Activated CD8-positive, alpha-beta memory T cell treated with anti-CD3 and anti-CD28 coated beads for 24 hours (primary cell): Measurements from ENCODE around the gene SNRPN.
"Not testable (repeated sequence)": the region's sequence is repeated elsewhere in the genome, so short reads cannot be mapped to it uniquely, and the experiment has no call there.

Experiments
- DNase-seq: peaks from one replicate; pipeline ENCODE4 v3.0.0-alpha.2; 2020

Gene SNRPN

DNA sequence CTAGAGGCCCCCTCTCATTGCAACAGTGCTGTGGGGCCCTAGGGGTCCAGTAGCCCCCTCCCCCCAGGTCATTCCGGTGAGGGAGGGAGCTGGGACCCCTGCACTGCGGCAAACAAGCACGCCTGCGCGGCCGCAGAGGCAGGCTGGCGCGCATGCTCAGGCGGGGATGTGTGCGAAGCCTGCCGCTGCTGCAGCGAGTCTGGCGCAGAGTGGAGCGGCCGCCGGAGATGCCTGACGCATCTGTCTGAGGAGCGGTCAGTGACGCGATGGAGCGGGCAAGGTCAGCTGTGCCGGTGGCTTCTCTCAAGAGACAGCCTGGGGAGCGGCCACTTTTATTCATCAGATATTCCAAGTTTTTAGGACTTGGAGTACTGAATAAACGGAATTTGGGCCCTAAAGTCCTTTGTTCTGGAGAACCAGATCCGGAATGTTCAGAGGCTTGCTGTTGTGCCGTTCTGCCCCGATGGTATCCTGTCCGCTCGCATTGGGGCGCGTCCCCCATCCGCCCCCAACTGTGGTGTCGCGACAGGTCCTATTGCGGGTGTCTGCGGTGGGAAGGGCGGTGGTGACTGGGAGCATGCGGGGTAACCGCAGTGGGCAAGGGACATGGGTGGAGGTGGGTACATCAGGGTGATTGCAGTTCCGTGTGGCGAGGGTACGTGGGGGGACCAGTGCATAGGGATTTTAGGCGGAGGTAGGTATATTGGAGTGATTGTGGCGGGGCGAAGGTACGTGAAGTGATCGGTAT, at the start of gene SNRPN, which contains the start of gene SNURF:
Gene SNRPN, plus strand, starts transcription at position 205 of the 748 bp plus-strand sequence. CDS start 19,467 bp downstream, outside the sequence.
Gene SNURF, plus strand, starts transcription at position 205 of the 748 bp plus-strand sequence. Its CDS starts 62 bp downstream, at position 267.
- DNase-seq = peak; percentile 82

DNA sequence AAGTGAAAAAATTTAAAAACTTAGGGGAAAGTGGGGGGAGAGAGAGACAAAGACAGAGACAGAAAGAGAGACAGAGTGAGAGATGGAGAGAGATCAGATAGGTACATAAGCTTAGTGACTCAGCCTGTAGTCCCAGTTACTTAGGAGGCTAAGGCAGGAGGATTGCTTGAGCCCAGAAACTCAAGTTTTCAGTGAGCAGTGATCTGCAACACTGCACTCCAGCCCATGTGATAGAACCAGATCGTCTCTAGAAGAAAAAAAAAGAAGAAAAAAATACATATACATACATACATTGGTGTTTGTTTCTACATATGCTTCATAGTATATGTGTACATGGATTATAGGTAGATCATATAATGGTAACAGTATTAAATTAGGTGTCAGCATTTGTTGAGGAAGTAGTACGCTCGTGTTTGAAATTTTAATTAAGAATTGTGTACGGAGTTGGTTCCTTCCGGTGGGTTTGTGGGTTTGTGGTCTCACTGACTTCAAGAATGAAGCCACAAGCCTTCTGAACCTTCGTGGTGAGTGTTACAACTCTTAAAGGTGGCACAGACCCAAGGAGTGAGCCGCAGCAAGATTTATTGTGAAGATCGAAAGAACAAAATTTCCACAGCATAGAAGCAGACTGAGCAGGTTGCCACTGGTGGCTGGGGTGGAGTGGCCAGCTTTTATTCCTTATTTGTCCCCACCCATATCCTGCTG, 38.3 kb upstream of the SNRPN start:
- no peak for DNase-seq

DNA sequence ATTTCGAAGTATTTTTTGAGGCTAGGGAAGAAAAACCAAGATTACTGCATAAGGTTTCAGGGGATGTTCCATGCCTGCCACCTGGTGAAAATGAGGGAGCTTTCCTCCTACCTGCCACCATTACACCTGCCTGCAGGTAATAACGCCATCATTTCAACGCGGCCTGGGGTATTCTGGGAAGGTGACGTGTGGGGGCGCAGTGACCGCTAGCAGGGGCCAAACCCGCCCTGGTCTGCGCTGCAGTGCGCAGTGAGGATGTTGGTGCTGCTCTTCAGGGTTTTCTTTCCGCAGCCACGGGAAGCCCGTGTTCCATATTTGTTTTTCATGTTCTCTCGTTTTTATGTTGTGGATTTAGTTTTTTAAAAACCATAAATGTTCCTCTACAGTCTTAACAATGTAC, 37.4 kb upstream of the SNRPN start:
- no peak for DNase-seq

DNA sequence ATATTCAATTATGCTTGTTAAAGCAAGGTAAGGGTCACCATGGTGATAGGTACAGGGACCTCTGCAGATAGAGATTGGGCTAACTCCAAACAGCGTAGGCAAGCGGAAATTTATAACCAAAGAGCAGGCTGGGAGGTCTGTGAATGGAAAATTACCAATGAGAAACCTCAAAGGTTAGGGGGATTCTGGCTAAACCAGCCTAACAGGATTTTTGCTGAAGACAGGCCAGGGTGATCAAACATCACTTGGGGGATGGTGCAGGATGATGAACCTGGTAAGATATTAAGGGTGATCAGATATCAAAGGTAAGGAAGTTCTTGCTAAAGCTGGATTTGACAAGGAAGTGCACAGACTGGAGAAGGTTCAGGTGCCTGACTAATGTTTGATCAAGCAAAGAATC, 35.3 kb upstream of the SNRPN start:
- no peak for DNase-seq

DNA sequence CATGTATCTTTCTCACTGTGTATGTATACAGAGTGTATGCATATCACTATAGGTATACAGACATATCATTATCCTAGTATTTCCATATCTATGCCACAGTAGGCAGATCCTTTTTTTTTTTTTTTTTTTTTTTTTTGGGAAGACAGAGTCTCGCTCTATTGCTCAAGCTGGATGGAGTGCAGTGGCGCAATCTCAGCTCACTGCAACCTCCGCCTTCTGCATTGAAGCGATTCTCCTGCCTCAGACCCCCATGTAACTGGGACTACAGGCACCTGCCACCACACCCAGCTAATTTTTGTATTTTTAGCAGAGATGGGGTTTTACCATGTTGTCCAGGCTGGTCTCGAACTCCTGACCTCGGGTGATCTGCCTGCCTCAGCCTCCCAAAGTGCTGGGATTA, 32.0 kb upstream of the SNRPN start:
- not testable (repeated sequence) for DNase-seq

DNA sequence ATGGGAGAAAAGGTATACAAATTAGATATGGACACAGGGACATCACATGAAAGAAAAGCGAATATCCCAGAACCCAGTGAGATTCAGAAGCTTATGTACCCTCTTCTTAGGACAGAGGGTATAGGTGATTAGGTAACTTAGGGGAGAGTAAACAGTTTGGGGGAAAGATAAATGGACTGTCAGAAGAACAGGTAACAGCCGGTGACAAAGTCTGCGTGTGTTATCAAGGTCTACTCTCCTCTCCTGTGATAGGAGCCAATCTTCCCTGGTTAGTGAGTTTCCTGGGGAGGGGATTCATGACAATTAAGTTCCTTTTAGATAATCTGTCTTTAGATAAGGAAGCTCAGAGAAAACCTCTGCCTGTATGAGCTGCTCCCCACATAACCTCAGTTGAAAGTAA, 30.6 kb upstream of the SNRPN start:
- DNase-seq = no peak

DNA sequence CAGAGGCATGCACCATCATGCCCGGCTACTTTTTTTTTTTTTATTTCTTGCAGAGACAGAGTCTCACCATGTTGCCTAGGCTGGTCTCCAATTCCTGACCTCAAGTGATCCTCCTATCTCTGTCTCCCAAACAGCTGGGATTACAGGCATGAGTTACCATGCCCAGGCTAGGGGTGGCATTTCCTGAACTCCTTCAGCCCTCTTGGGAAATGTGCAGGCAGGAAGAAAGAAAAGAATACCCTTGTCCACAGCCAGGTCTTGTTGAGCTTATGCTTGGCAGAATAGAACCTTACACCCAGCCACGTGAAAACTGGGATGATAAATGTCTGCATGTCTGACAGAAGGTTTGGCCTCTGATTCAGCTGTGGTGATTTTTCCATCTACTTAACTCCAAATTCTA, 30.2 kb upstream of the SNRPN start:
- DNase-seq = no peak

DNA sequence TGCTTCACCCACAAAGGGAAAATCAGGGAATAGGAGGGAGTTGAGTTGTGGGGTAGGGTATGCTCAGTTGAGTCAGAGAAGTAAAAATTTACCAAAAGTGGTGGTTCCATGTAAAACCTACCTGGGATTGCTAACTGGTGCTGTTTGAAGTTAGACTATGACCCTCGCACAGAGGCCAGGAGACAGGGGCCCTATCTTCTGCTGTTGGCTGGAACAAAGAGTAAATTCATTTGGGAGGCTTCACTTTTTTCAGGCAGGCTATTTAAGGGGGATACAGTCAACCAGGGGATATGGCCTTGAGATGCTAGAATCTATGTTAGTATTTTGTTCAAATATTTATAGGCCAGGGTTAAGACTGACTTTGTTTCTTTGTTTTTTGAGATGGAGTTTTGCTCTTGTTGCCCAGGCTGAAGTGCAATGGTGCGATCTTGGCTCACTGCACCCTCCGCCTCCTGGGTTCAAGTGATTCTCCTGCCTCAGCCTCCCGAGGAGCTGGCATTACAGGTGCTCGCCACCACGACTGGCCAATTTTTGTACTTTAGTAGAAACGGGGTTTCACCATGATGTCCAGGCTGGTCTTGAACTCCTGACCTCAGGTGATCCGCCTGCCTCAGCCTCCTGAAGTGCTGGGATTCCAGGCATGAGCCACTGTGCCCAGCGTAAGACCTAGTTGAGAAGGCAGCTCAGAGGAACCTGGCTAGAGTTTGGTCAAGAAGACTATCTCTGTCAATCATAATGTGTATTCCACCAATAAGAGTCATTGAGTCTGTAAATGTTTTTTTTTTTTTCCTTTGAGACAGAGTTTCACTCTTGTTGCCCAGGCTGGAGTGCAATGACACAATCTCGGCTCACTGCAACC, 22.7 kb upstream of the SNRPN start:
- not testable (repeated sequence) for DNase-seq

DNA sequence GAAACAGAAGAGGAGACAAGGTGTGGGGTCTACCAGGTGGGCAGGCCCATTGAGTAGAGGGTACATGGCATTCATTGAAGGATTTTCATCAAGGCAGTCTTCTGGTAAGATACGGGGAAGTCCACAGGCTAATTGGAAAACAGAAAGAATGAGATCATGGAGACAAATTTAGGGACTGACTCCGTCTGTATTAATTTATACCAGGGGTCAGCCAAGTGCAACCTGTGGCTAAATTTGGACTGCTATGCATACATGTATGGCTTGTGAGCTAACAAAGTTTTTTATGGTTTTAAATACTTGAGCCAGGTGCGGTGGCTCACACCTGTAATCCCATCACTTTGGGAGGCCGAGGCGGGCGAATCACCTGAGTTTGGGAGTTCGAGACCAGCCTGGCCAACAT, 21.1 kb upstream of the SNRPN start:
- no peak for DNase-seq

DNA sequence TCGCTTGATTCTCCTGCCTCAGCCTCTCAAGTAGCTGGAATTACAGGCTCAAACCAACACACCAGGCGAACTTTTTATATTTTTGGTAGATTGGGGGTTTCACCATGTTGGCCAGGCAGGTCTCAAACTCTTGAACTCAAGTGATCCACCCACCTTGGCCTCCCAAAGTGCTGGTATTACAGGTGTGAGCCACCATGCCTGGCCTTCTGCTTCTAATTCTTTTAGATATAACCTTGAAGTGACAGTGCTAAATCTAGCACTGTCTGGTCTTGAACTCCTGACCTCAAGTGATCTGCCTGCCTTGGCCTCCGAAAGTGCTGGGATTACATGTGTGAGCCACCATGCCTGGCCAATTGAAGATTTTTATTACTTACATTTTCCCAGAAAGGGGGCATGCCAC, 16.6 kb upstream of the SNRPN start:
- not testable (repeated sequence) for DNase-seq

DNA sequence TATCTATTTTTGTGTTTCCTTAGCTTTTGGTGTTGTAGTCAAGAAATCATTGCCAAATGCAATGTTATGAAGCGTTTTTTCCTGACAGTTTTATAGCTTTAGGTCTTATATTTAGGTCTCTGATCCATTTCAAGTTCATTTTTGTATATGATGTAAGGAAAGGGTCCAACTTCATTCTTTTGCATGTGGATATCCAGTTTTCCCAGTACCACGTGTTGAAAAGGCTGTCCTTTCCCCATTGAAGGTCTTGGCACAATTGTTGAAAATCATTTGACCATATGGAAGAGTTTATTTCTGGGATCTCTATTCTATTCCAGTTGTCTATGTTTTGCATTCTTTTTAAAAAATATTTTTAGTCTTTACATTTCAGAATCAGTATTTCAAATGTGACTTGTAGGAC, 14.6 kb upstream of the SNRPN start:
- no peak for DNase-seq

DNA sequence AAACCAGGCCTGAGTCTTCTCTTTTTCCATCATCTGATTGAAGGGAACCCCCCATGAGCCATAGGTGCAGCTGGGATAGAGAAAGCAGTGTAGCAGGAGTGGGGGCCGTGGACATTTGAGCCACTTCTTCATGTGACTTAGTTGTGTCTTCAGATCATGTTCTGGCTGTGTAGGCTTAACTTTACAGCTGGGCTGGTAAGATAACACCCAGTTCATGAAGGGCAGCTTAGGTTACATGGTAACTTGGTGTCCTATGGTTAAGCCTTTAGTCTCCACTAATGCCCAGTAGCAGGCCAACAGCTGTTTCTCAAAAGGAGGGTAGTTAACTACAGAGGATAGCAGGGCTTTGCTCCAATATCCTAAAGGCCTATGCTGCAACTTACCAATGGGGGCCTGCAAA, 11.4 kb upstream of the SNRPN start:
- no peak for DNase-seq

DNA sequence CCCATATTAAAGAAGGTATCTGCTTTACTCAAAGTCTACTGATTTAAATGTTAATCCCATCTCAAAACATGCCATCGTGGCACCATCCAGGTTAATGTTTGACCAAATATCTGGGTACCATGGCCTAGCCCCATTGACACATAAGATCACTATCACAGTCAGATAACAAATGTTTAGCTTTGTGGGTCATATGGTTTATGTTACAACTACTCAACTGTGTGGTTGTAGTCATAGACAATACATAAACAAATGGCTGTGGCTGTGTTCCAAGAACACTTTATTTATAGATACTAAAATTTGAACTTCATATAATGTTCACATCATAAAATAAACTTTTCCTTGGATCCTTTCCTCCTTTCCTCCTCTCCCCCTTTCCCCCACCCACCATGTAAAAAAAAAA, 9.8 kb upstream of the SNRPN start:
- DNase-seq = no peak

DNA sequence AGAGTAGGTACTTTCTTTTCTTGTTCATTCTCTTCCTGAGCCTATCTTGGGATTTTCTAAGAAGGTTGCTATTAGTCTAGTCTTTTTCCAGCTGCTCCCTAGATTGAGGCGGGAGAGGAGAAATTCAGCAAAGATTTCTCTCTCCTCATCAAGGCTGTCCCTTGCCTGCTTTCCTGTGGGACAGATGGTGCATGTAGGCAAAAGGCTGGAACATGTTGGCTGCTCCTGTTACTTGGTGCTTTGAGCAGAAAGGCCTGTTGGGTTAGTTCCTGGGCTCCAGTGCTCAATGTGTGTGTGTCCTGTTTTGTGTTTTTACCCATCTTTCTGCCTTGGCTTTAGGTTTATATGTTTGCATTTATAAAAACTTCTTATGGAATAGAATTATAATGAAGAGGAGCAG, 9.1 kb upstream of the SNRPN start:
- no peak for DNase-seq

DNA sequence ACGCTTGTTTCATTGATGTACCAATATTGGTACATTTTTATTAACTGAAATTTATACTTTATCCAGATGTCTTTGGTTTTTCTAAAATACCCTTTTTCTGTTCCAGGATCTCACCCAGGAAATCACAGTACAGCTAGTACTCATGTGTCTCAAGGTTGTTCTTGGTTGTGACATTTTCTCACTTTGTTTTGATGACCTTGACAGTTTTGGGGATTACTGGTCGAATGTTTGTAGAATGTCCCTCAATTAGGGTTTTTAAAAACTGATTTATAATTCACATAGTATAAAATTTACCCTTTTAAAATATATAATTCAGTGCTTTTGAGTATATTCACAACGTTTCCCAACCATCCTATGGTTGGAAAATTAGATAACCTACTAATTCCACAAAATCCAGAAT, 6.3 kb upstream of the SNRPN start:
- no peak for DNase-seq

DNA sequence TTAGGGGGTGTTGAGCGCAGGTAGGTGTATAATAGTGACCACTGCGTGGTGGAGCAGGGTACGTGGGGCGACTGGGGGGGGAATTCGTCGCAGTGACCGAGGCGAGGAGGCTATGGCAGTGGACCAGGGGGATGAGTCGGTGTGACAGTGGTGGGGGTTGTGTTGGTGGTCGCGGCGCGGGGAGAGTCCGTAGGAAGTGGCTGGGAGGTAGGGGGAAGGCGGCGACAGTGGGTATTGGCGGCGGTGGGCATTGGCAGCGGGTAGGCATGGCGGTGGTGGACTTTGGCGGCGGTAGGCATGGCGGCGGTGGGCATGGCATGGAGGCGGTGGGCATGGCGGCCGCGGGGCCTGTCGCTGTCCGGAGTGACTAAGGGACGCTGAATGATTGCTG, 739 bp downstream of the SNRPN start:
- peak; percentile 64 for DNase-seq

DNA sequence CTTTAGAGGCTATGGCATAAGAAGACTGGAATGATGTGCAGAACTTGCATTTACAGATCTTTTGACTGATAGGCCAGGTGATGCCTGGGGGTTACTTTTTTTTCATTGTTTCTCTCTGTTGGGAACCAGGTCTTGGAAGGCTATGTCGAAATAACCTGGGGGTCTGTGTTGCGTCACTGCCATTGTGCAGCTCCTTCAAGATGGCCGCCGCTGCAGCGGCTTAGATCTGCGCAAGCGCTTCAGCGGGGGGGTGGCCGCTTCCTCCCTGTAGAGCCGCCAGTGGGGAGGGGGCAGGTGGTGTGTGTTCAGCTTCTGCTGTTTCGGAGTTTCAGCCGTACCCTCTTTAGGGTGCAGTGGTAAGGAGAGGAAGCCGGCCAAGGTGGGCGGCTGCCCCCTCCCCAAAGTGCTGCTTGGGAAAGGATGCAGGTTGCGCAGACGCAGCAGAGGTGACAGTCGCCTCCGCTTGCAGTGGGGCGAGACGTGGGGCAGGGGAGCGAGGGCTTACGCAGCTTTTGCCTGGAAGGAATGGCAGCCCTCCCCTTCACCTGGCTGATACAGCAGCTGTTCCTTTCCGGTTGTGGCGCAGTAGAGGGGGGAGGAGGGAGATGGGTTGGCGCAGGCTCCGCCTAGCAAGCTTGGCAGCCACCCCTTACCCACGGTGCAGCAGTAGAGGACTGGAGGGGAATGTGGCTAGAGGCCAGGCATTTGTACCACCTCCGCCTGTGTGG, 1.5 kb downstream of the SNRPN start:
- peak; percentile 78 for DNase-seq

DNA sequence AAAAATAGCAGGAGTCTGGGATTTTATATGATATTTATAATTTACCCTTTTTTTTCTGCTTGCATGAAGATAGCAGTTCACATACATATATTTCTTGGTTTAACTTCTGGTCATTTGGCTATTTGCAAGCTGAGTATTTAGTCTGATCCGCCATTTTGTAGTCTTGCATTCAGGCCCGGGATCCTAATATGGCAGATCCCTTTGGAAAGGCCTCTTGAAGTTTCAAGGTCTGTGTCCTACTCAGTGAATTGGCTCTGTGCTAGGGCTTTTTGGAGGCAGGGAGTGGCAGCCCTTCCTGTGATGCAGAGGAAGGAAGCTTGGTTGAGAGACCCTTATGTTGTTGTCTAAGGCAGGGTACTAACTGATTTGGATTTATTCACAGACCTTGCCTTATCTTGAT, 2.9 kb downstream of the SNRPN start:
- DNase-seq = no peak

DNA sequence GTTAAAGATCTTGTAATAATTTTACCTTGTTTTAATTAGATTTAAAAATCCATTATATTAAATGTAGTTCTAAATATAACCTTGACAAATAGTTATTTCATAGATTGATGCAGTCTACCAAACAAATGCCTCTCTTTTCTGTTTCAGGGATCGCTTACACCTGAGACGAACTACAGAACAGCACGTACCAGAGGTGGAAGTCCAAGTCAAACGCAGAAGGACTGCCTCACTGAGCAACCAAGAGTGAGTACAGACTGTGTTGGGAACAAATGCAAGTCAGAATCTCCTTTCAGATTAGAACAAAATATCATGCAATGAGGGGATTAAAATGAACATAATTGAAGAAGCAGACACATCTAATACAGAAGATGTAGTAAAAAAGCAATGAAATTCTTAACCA, 7.2 kb downstream of the SNRPN start:
- no peak for DNase-seq

DNA sequence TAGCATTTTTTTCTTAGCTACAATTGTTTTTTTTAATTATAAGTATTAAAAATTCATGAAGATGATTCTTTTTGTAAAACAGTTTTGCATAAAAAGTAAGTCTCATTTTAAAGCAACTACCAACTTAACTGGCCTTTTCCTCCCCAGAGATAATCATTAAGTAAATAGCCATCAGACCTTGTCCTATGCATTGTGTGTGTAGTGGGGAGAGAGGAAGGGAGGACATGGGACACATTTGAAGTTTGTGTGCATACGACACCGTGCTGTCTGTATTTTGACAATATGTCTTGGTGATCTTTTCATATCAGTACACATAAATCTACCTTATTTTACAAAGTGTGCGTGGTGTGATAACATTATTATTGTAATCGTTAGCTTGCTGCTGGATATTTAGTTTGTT, 8.1 kb downstream of the SNRPN start:
- DNase-seq = no peak

DNA sequence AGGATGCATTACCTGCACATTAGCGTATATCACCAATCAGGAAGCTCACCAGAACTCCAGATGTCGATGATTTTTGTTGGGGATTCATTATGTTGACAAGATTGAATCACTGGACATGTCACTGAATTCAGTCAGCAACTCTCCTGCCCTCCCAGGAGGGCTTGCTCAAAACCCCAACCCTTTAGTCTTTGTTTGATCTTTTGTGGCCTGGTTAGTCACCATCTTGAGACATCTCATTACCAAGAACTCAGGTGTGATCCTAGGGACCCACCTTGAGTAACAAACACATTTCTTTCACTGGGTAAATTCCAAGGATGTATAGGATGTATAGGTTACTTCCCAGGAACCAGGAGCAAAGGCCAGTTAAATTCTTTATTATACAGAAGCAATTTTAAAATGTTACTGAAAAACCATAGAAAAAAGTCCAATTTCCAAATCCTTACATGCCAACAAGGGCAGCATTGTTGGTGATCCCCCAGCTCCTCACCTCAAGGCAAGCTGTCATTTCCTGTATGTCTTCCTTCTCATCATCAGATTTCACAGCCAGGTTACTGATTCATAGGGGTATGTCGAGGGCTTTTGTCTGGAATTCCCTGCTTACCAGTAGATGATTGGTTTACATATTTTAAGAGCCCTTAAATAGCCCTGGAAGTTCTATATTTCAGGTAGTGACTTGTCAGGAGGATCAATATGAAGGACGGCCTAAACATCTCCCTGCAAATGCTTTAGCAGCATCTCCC, 11.7 kb downstream of the SNRPN start:
- no peak for DNase-seq

DNA sequence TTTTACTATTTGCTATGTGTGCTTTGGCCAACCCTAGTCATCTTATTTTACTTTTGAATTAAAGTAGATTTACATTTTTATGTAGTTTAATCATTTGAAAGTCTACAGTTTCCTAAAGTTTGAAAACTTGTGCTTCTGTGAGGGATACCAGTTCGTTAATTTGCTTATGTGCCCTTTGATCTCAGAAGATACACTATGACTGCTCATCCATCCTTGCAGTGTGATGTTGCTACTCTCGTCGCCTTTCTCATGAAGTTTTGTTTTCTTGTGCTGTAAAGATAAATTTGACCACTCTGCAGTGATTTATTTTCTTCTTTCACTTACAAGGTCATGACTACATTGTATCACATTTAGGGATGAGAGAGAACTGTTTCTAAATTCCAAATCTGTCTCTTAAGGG, 16.3 kb downstream of the SNRPN start:
- DNase-seq = no peak
